H9 (cell line): Measurements from ENCODE around the gene SNAP47. TPM values are rescaled to one million over a fixed set of nuclear protein-coding genes. Genes with fewer than 3 reads are reported as not detected.

Source experiments
- DNase-seq: peaks from one replicate; pipeline ENCODE4 v3.0.0-alpha.2; 2017
- H2AFZ ChIP-seq: one replicate; pipeline ENCODE4 v1.6.1; 2013; ENCODE audit warnings: mild to moderate bottlenecking, low read length, control low read depth, moderate library complexity
- H2AK5ac ChIP-seq: 2 replicates; pipeline ENCODE4 v1.6.1; 2013; ENCODE audit warnings: low read length, control low read depth, mixed read lengths; ENCODE audit not compliant: insufficient read length
- H2BK120ac ChIP-seq: one replicate; pipeline ENCODE4 v1.6.1; 2013; ENCODE audit warnings: low read depth, mild to moderate bottlenecking, low read length, control low read depth, inconsistent platforms; ENCODE audit not compliant: poor library complexity, severe bottlenecking
- H2BK12ac ChIP-seq: 2 replicates; pipeline ENCODE4 v1.6.1; 2013; ENCODE audit warnings: low read length, control low read depth, mixed read lengths, low read depth; ENCODE audit not compliant: insufficient read length
- H2BK15ac ChIP-seq: 2 replicates; pipeline ENCODE4 v1.6.1; 2013; ENCODE audit warnings: low read depth, low read length, control low read depth
- H2BK20ac ChIP-seq: one replicate; pipeline ENCODE4 v1.6.1; 2013; ENCODE audit warnings: low read depth, mild to moderate bottlenecking, low read length, control low read depth, inconsistent platforms; ENCODE audit not compliant: poor library complexity, severe bottlenecking
- H2BK5ac ChIP-seq: 2 replicates; pipeline ENCODE4 v1.6.1; 2013; ENCODE audit warnings: low read length, control low read depth, mixed read lengths; ENCODE audit not compliant: insufficient read length
- H3K14ac ChIP-seq: 2 replicates; pipeline ENCODE4 v1.6.1; 2013; ENCODE audit warnings: low read length, control low read depth; ENCODE audit not compliant: insufficient read depth
- H3K18ac ChIP-seq: 2 replicates; pipeline ENCODE4 v1.6.1; 2013; ENCODE audit warnings: low read depth, mild to moderate bottlenecking, mixed read lengths, low read length, control low read depth; ENCODE audit not compliant: insufficient read length
- H3K23ac ChIP-seq: 2 replicates; pipeline ENCODE4 v1.6.1; 2013; ENCODE audit warnings: low read length, control low read depth, mixed read lengths, low read depth; ENCODE audit not compliant: insufficient read length
- H3K23me2 ChIP-seq: 2 replicates; pipeline ENCODE4 v1.6.1; 2013; ENCODE audit warnings: low read depth, mild to moderate bottlenecking, mixed read lengths, low read length, control low read depth; ENCODE audit not compliant: insufficient read length, poor library complexity, severe bottlenecking
- H3K27ac ChIP-seq: 2 replicates; pipeline ENCODE4 v1.5.1; 2013; ENCODE audit warnings: low read length, control low read depth, mixed read lengths, low read depth; ENCODE audit not compliant: insufficient read length
- H3K27me3 ChIP-seq: 2 replicates; pipeline ENCODE4 v1.6.1; 2013; ENCODE audit warnings: low read length, control low read depth, inconsistent platforms; ENCODE audit not compliant: insufficient read depth
- H3K4ac ChIP-seq: 2 replicates; pipeline ENCODE4 v1.6.1; 2013; ENCODE audit warnings: low read depth, mild to moderate bottlenecking, control low read depth, inconsistent platforms, low read length, moderate library complexity
- H3K4me1 ChIP-seq: 2 replicates; pipeline ENCODE4 v1.6.1; 2013; ENCODE audit warnings: low read length, control low read depth, inconsistent platforms; ENCODE audit not compliant: insufficient read depth
- H3K4me2 ChIP-seq: 2 replicates; pipeline ENCODE4 v1.6.1; 2013; ENCODE audit warnings: low read length, control low read depth, mixed read lengths; ENCODE audit not compliant: insufficient read length, insufficient read depth
- H3K56ac ChIP-seq: 2 replicates; pipeline ENCODE4 v1.6.1; 2013; ENCODE audit warnings: low read depth, mild to moderate bottlenecking, mixed read lengths, low read length, control low read depth; ENCODE audit not compliant: insufficient read length
- H3K79me1 ChIP-seq: 2 replicates; pipeline ENCODE4 v1.6.1; 2013; ENCODE audit warnings: low read depth, mild to moderate bottlenecking, moderate library complexity, low read length, control low read depth, inconsistent platforms; ENCODE audit not compliant: insufficient read depth, poor library complexity, severe bottlenecking
- H3K79me2 ChIP-seq: 2 replicates; pipeline ENCODE4 v1.6.1; 2013; ENCODE audit warnings: low read length, control low read depth, inconsistent platforms; ENCODE audit not compliant: insufficient read depth
- H3K9ac ChIP-seq: 2 replicates; pipeline ENCODE4 v1.6.1; 2013; ENCODE audit warnings: low read length, control low read depth, mixed read lengths; ENCODE audit not compliant: insufficient read length; ENCODE audit errors: extremely low read depth
- H3K9me3 ChIP-seq: one replicate; pipeline ENCODE4 v1.6.1; 2013; ENCODE audit warnings: low read depth, low read length, inconsistent platforms; ENCODE audit not compliant: control insufficient read depth
- H3T11ph ChIP-seq: one replicate; pipeline ENCODE4 v1.6.1; 2013; ENCODE audit warnings: mild to moderate bottlenecking, low read length, control low read depth, inconsistent platforms
- H4K20me1 ChIP-seq: one replicate; pipeline ENCODE4 v1.6.1; 2013; ENCODE audit not compliant: control insufficient read depth, insufficient read length, insufficient read depth
- H4K5ac ChIP-seq: 2 replicates; pipeline ENCODE4 v1.6.1; 2013; ENCODE audit warnings: low read depth, mild to moderate bottlenecking, mixed read lengths, low read length, control low read depth; ENCODE audit not compliant: insufficient read length
- H4K8ac ChIP-seq: replicated peaks from 2 replicates; pipeline ENCODE4 v1.6.1; 2013; ENCODE audit warnings: low read length, control low read depth, mixed read lengths, low read depth; ENCODE audit not compliant: insufficient read length
- H4K91ac ChIP-seq: 2 replicates; pipeline ENCODE4 v1.6.1; 2013; ENCODE audit warnings: low read depth, mild to moderate bottlenecking, moderate library complexity, mixed read lengths, low read length, control low read depth; ENCODE audit not compliant: insufficient read length
- H3K27ac Mint-ChIP-seq, 3 experiments: 2 replicates in 2 of 3; 3 replicates in 1 of 3; pipeline ENCODE4 v1.8.0; 2020 to 2021; ENCODE audit warnings: mixed read lengths in 3 of 3, mild to moderate bottlenecking in 1 of 3, moderate library complexity in 1 of 3
- H3K27me3 Mint-ChIP-seq: 2 replicates; pipeline ENCODE4 v1.8.0; 2021; ENCODE audit warnings: low read depth, mild to moderate bottlenecking, moderate library complexity, mixed read lengths
- H3K36me3 Mint-ChIP-seq, 3 experiments: 2 replicates in 2 of 3; 3 replicates in 1 of 3; pipeline ENCODE4 v1.8.0; 2020 to 2021; ENCODE audit warnings: low read depth in 3 of 3, mixed read lengths in 3 of 3; ENCODE audit not compliant: insufficient read depth in 1 of 3
- H3K4me1 Mint-ChIP-seq, 2 experiments: 2 replicates each; pipeline ENCODE4 v1.8.0; 2020; ENCODE audit warnings: mixed read lengths in 2 of 2
- H3K4me3 Mint-ChIP-seq, 2 experiments: 2 replicates in 1 of 2; 3 replicates in 1 of 2; pipeline ENCODE4 v1.8.0; 2020 to 2021; ENCODE audit warnings: mild to moderate bottlenecking in 2 of 2, mixed read lengths in 2 of 2, moderate library complexity in 1 of 2
- H3K9me3 Mint-ChIP-seq, 2 experiments: 2 replicates in 1 of 2; 3 replicates in 1 of 2; pipeline ENCODE4 v1.8.0; 2020; ENCODE audit warnings: mild to moderate bottlenecking in 2 of 2, mixed read lengths in 2 of 2, moderate library complexity in 1 of 2
- CTCF ChIP-seq: fragments of 200-600 bp; sonication (generic); conservative IDR thresholded peaks from 3 replicates; pipeline ENCODE4 v1.8.0; 2021; ENCODE audit warnings: antibody characterized with exemption, mild to moderate bottlenecking
- WGBS: extraction: QIAGEN DNeasy Blood & Tissue Kit; methylation state at CpG from one replicate; pipeline ENCODE4 v1.1.7; 2013; ENCODE audit warnings: missing lambda C conversion rate, low lambda C conversion rate, mixed read lengths; ENCODE audit not compliant: insufficient read length; ENCODE audit errors: extremely low coverage; 5-methylcytosine and 5-hydroxymethylcytosine counted together
- total RNA-seq: library from RNA; stranded (reverse); gene quantifications from 2 replicates; pipeline ENCODE4 v1.2.1, GENCODE V29; 2021

Gene SNAP47
- total RNA-seq, 1 experiment from 2014 or later, result 44.1 TPM

DNA sequence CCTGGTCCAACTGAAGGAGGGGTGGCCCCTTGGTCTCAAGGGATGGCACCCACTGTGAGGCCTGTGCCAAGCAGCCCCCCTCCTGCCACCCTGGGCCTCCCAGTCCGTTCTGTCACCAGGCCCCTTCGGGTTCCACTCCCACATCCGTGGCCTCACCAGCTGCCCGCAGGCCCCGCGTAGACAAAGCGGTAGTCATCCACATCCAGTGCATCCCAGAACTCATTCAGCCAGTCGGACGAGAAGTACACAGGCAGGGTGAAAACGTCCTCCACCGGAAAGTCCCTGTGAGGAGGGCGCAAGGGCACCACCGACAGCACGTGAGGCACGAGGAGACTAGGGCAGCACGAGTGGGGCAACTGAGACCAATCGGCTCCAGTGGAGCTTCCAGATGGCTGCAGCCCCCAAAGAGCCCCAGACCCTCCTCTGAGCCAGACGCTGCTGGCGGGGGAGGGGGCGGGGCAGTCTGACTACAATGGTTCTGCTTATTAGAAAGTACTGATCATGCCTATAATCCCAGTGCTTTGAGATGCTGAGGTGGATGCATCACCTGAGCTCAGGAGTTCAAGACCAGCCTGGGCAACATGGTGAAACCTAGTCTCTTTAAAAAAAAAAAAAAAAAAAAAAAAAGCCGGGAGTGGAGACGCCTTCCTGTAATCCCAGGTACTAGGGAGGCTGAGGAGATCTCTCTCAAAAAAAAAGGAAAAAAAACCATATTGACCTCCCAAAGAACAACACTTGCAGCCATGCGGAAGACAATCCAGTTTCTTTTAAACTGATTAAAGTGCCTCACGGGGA lies 1.3 kb upstream of the SNAP47 start:
- peak overlapping the region; percentile 89 to 96 for H3K4me3 Mint-ChIP-seq

More for the DNA sequence above, 1.3 kb upstream of the SNAP47 start:
- H4K8ac ChIP-seq, result no peak overlapping the region
- no peak overlapping the region for H3K27ac ChIP-seq
- H3K18ac ChIP-seq, result no peak overlapping the region
- H3T11ph ChIP-seq, result no peak overlapping the region
- peaks cover 5% of the 10 kb centered on the region; the same call in 1 of the 2 replicates for H3K4me1 ChIP-seq
- H2BK15ac ChIP-seq, result no peak overlapping the region
- no peak overlapping the region for H3K56ac ChIP-seq
- H4K5ac ChIP-seq, result no peak overlapping the region
- H3K14ac ChIP-seq, result no peak overlapping the region
- WGBS, result no CpG with 5 or more reads among the region's 24 CpGs
- H3K79me2 ChIP-seq, result peaks cover 4% of the 10 kb centered on the region; the same call in 1 of the 2 replicates
- H3K4ac ChIP-seq, result no peak overlapping the region
- DNase-seq, result peak; percentile 16
- no peaks in the 10 kb centered on the region; the same call in 1 of the 2 replicates for H3K27me3 Mint-ChIP-seq
- no peaks in the 10 kb centered on the region for H3K9me3 ChIP-seq
- no peak for TF ChIP-seq CTCF
- peaks cover 8% of the 10 kb centered on the region for H4K20me1 ChIP-seq
- no peak overlapping the region for H2BK120ac ChIP-seq
- H2AK5ac ChIP-seq, result no peak overlapping the region
- H3K27me3 ChIP-seq, result no peaks in the 10 kb centered on the region
- H2AFZ ChIP-seq, result no peak overlapping the region
- peaks cover 5 to 21% (median 20%) of the 10 kb centered on the region in 3 experiments; a peak in 6 of 7 replicates for H3K36me3 Mint-ChIP-seq
- H3K4me2 ChIP-seq, result peak overlapping the region; percentile 95
- no peak overlapping the region for H2BK20ac ChIP-seq
- H3K4me1 Mint-ChIP-seq, result peaks cover 18 to 33% of the 10 kb centered on the region in 2 experiments
- H4K91ac ChIP-seq, result no peak overlapping the region
- H3K9me3 Mint-ChIP-seq, result no peaks in the 10 kb centered on the region
- peak overlapping the region in 2 of 3 experiments; percentile 7 to 39; a peak in 2 of 7 replicates for H3K27ac Mint-ChIP-seq
- no peak overlapping the region for H3K23ac ChIP-seq
- peak overlapping the region; percentile 72 for H3K9ac ChIP-seq
- no peak overlapping the region for H2BK5ac ChIP-seq
- peaks cover 18% of the 10 kb centered on the region for H3K23me2 ChIP-seq
- H2BK12ac ChIP-seq, result no peak overlapping the region
- H3K79me1 ChIP-seq, result no peaks in the 10 kb centered on the region
